GM19043 (cell line): ENCODE data around the gene COPS7A.

Experiments used
- ATAC-seq: cut with Tn5 transposase; IDR thresholded peaks from one replicate; pipeline ENCODE4 v1.9.1; 2021; ENCODE audit warnings: low read depth; ENCODE audit not compliant: unreplicated experiment

COPS7A gene, protein sequence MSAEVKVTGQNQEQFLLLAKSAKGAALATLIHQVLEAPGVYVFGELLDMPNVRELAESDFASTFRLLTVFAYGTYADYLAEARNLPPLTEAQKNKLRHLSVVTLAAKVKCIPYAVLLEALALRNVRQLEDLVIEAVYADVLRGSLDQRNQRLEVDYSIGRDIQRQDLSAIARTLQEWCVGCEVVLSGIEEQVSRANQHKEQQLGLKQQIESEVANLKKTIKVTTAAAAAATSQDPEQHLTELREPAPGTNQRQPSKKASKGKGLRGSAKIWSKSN

DNA sequence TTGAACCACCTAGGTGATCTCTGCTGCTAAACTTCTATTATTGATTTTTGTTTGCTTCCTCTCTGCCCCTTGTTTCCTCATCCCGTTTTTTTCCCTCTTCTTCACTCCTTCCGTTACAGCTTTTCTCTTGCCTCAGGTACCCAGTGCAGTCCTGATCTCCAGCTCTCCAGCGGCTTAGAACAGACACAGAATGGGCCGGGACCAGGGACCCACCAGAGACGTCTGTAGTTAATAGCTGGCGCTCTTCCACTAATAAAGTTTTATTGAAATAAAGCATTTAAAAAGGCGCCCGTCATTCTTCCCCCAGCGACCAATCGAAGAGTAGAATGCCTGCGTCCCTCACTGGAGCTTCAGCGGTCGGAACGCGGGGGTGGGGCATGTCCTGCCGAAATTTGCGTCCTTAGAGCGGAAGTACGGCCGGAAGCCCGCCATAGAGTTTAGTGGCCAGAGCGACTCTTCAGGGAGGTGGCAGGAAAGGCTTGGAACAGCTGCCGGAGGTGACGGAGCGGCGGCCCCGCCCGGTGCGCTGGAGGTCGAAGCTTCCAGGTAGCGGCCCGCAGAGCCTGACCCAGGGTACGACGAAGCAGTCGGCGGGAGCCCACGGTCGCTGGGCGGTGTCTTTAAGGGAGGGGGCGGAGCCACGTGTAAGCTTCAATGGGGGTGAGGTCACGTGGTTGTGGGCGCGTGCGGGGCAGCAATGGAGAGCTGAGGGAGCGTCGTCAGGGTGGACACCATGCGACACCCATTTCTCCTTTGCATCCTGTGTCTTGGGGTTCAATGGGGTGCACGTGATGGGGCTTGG, at the start of gene COPS7A:
Gene COPS7A (plus strand): TSS at position 440 of the 802 bp plus-strand sequence. CDS start 611 bp downstream, outside the sequence.
- peak; percentile 93 for ATAC-seq

DNA sequence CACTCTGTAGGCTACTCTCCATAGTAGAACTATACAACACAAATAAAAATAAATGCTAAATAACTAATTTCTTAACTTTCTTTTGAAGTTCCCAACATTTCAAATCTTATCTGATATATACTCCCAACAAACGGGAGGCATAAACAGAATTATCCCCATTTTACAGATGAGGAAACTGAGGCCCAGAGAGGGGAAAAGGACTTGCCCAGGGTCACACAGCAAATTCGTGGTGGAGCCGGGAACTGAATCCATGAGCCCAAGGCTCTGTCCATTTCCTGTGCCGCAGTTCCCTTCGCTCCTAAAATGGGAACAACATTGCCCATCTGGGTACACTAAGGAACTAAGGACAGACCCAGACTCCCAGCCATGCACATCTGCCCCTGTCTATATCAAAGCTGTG, 46.9 kb upstream of the COPS7A start:
- no peak for ATAC-seq

DNA sequence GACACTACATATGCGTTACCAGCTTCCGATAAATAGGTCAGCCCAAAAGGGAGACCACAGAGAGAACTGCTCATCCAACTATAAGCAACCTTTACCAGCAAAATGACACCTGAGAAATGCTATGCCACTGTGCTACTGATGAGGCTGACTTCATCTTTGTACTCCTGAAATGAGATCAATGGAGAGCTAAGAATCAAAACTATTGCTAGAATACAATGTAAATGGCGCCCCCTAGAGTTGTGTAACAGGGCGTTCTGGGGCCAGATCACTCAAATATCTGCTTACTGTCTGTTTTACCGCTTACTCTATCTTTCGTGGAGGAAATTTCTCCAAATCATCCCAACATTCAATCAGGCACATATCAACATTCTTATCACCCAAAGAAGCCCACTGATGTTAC, 39.2 kb upstream of the COPS7A start:
- no peak for ATAC-seq

DNA sequence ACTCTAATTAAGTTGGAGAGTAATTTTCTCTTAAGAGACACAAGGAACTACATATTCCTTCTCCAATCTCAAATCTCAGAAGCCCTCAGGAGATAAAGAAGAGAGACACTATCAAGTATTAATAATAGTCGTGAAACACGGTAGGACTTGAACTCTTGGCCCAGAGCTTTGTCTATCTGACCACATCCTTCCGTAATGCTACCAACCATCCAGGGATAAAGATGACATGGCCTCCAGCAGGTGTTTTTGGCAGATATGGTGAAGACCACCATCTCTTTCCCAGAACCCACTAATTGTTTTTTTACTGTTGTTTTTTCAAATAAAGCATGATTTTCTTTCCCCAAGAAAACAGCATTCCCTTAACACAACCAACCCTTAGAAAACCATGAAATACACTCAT, 38.0 kb upstream of the COPS7A start:
- ATAC-seq = no peak

DNA sequence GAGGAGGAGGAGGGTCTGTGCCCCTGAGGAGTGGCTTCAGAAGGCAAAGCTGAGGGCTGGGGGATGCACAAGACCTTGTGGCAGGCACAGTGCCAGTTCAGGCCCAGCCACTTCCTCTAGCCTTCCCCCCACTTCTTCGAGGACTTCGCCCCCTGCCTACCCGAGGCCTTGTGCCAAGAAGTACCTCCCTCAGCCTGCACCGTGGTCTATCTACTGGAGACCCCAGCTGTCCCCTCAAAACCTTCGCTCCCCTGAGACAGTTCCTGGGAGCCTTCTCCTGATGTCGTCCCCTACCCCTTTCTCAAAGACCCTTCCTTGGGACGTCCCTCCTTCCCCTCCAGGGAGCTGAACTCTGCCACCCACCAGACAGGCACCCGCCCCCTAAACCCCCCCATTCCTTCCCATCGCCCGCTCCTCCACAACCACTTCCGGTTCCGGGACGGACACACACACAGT, 35.3 kb upstream of the COPS7A start:
- no peak for ATAC-seq

DNA sequence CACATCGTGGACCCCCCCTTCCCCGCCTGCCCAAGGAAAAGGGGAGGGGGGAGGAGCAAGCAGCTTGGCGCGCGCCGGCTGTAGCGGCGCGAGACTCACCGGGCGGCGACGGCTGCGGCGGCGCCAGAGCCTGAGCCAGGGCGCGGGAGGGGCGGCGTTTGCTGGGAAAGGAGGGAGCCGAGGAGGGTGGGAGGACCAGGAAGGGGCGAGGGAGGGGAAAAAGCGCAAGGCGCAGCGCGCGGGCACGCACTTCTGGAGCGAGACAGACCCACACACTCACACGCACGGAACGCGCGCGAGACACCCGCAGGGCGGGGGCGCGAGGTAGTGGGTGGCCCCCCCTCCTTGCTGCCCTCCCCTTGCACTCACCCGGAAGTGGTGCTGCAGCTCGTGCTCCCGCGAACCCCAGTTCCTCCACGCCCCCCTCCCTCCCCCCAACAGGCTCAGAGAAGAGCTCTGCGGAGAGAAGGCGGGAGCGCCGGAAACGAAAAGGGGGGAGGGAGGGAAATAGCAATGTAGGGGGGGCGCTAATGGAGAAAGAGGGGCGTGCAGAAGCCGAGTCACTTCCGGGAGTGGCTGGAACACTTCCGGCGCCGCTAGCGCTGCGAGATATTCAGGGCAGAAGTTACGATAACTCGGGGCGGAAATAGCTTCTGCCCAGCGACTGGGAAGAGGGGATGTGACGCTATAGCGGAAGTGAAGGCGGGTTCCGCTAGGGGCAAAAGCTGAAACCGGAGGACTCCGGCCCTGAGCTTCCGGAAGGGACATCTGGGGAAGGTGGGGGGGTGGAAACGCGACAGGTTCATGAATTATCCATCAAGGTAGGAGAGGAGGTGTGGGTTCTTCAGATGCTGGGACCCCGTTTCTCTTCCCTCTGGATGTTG, 34.6 kb upstream of the COPS7A start, which contains the start of gene ZNF384:
Gene ZNF384 (minus strand): TSS at position 377 of the 884 bp plus-strand sequence. CDS start 9,855 bp downstream, outside the sequence.
- peak; percentile 83 for ATAC-seq

DNA sequence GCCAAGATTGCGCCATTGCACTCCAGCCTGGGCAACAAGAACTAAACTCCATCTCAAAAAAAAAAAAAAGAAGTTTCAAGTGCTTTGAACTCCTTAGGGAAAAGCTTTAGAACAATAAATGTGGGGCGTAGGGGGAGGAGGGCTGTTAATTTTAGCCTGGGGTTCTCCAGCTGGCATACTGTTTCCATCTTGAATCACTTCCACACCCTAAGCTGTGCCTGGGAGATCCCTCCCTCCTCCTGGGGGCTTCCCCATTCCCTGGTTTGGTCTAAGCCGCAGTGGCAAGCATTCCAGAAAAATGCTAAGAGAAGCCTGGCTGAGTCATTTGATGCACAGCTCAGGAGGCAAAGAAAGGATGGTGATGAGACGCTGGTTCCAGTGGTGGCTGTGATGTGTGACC, 32.4 kb upstream of the COPS7A start:
- ATAC-seq = no peak

DNA sequence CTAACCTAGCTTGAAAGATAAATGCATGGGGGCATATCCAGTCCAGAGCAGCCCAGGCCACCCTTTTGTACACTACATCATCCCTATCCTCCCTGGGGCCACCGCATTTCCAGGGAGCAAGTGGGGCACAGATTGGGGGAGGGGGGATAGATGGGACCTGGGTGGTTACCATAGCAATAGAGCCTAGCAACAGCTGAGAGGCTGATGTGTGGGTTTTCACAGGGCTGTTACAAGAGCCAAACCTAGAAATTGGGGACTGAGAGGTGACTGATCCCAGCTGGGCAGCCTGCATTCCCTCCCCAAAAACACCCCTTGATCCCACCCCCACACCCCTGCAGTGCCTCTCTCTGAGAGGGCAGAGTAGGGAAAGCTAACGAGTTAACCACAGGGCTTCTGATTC, 31.0 kb upstream of the COPS7A start:
- ATAC-seq = no peak

DNA sequence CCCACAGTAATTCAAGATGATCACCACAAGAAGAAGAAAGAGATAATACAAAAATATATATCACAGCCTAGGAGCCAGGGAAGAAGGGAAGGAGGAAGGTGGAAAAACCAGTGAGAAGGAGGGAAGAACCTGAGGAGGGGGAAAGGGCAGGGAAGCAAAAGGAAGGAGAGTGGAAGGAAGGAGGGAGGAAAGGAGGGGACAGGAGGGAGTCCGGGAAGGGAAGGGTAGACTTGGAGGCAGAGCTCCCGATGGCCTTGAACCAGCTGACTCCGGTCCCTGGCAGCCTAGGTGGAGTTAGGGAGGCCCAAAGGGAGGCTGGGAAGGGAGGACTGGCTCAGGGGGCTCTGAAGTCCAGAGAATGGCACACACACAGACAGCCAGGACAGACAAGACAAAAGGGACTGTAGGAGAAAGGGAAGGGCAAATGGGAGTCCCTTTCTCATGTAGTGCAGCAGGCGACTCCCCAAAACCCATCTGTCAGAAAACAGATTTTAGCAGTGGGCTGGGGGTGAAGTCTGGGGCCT, 30.0 kb upstream of the COPS7A start:
- ATAC-seq = no peak

DNA sequence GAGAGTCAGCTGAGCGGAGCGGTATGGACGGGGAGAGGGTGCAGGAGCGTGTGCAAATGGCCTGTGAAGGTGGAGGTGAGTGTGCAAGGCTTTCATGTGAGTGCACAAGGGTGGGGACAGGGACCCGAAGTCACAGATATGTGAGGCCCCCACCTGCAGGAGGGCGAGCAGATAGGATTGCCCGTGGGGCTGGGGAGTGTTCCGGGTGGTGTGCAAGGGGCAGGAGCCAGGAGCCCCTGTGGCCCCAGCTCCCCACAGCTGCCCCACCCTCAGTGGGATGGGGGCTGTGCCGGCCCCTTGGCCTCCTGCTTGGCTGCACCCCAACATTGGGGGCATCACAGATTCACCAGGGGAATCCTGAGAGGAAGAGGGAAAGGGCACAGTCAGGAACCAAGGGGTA, 29.1 kb upstream of the COPS7A start:
- no peak for ATAC-seq

DNA sequence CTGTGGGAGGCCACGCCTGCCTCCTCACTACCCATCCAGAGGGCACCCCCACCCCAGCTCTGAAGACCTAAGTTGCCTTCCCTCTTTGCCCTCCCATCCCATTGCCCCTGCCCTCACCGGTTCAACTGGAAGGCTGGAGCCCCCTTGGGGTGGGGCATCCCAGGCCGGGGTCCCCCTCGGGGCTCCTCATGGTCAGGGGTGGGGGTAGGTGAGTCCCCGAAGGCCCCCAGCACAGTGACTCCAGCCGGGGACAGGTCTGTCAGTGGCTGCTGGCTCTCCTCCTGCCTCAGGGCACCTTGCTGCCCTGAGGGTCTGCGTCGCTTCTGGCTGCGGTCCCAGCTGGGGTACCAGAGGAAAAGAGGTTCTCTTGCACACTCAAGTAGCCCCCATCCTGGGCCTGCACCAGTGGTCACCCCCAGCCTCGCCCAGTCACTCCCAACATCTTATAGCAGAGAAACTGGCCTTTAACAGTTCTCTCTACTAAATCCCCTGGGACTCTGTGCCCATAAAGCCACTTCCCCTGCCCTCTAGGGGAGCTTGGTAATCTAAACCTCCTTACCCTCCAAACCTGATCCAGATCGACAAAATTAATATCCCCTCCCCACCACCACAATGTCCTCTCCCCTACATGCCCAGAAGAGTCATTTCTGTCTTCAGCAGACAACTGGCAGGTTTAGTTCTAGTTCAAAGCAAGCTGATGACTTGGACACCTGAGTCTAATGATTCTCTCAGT, 28.4 kb upstream of the COPS7A start:
- no peak for ATAC-seq

DNA sequence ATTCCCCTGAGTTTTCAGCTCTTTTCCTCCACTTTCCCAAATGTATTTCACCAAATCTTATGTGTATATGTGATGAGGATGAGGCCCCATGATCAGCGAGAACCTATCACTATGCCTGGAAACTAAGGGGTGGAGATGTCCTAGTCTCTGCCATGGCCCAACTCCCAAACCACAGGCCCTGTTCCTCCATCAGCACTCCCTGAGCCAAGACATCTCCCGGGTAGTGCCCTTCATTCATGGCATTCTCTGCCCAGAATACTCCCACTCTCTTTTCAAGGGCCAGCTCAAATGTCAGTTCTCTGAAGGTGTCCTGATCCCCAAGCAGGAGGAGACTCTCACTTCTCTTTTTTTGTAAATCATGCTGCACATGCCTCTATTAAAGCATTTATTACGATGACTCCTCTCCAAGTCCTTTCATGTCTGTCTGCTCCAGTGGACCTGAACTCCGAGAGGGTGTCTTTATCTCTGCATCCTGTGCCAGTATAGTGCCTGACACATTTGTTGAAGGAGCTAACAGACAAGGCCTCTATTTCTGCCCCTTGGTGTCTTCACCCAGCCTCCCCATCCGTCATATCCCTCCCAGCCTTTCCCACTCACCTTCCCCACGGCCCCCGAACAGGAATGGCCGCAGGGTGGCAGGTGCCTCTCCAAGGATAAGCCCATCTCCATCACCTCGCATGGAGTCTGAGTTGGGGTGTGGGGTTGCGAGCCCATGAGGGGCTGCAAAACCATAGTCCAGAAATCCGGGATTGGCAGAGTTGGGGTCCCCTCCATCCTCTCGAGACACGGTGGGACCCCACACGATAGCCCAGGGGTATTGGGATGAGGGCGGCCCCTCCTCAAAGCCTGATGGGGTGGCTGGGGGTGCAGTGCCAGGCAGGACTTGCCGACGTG, 26.9 kb upstream of the COPS7A start:
- ATAC-seq = no peak

DNA sequence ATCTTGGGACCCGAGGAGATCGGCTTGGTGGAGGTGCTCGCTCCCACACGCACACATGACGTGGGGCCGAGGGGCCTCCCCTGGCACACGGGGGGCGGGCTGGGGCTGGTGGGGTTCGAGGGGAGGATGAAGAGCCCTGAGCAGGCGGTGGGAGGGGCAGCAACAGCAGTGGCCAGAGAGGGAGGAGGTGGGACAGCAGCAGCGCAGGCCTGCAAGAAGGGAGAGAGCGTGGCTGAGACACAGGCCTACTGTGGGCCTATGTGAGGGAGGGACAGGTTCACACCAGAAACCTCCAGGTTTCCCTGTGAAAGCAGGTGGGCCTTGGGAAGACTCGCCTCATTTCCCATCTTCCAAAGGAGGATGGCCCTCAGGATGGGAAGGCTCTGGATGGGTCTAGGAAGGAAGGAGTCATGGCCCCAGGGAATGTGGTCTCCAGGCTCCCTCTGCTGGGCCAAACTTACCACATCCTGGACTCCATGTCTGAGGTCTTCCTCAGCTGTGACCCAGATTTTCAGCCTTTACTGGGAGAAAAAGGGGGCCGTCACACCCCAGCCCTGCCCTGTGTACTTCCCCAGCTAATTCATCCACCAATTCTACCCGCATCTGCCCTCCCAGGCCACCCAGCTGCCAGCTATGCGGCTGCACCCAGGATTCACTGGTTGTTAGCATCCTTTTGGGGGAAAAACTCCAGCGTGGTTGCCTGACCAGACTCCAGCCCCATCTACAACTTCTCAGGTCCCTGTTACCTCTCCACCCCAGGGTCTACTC, 26.1 kb upstream of the COPS7A start:
- no peak for ATAC-seq

DNA sequence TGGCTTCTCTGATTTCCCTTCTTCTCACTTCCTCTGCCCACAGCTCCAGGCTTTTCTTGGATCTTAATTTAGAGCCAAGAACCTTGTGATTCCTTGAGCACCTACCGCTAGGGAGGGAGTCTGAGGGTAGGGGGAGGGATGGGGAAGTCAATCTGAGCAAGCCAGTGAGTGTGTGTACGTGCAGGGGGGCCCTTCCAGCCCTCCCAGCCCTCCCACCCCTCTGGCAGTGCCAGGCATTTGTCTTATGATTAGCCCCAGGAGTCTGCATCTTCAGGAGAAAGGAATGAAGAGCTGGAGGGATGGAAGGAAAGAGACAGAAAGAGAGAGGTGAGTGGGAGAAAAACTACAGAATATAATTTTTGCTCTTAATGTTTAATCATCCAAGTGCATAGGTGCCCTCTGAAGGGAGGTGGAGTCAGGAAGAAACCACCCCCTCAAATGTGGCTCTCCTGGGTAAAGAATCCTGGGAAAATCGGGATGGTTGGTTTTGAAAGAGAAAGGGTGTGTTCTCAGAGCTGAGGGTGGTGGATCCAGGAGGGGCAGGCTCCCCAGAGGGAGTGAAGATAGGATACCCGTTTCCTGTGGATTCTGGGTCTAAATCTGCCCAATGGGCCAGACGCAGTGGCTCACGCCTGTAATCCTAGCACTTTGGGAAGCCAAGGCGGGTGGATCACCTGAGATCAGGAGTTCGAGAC, 25.3 kb upstream of the COPS7A start:
- ATAC-seq = no peak

DNA sequence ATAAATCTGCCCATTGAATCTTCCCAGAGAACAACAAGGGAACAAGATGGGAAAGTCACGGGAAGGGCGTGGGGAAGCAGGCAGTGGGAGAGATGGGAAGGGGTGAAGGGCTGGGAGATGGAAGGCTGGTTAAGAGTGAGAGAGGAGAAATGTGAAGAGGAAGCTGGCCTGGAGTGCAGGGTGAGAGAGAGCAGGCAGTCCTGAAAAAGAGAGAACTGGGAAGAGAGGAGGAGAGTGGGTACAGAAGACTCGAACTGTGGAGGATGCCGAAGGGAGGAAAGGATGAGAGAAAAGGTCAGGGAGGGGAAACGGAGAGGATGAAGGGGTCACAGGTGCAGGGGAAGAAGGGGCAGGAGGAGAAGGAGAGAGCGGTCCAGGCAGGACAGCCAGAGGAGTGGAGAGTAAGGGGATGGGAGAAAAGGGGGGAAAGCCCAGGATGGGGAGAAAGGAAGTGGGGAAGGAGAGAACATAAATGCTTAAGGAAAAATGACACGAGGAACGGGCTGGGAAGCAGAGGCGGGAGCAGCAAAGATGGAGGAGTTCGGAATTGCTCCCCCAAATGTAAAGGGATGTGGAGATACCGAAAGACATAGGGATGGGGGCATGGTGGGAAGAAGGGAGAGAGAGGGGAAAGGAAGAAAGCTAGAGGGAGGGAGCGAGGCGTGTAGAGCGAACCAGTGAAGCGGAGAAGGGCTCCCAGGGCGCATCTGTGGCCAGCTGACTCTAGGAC, 24.4 kb upstream of the COPS7A start:
- ATAC-seq = no peak

DNA sequence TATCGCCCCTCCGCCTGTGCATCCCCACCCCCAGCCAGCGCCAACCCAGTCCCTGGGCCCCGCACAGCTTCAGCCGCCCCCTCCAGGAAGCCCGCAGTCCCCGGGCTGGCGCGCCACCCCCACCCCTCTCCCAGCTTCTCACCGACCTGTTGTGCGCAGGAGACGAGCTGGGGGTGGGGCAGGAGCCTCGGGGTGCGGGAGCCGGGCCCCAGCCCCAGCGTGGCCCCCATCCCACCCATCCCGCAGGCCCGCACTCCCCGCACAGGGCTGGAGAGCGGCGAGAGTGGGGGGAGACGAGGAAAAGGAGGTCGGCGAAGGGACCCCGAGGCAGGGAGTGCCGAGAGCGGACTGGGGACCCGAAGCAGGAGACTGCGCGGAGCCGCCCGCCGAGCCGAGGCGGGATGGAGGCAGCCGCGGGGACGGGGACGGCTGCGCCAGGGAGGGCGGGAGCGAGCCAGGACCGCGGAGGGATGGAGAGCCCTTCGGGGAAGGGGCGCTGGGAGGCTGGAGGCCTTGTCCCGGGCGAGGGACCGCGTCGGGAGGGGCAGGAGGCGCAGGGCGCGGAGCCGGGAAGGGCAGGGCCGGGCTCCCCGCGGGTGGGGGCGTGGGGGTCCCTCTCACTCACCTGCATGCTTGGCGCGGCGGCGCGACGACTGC, 23.7 kb upstream of the COPS7A start:
- no peak for ATAC-seq
